Stromal cell of bone marrow (primary cell): ENCODE measurements around the gene CTTNBP2.
A peak's percentile ranks its signal among the peaks of the same experiment; 100 is the strongest.

Experiments
- DNase-seq: peaks from one replicate; pipeline ENCODE4 v3.0.0-alpha.2; 2012; ENCODE audit warnings: low read depth

CTTNBP2 gene, protein sequence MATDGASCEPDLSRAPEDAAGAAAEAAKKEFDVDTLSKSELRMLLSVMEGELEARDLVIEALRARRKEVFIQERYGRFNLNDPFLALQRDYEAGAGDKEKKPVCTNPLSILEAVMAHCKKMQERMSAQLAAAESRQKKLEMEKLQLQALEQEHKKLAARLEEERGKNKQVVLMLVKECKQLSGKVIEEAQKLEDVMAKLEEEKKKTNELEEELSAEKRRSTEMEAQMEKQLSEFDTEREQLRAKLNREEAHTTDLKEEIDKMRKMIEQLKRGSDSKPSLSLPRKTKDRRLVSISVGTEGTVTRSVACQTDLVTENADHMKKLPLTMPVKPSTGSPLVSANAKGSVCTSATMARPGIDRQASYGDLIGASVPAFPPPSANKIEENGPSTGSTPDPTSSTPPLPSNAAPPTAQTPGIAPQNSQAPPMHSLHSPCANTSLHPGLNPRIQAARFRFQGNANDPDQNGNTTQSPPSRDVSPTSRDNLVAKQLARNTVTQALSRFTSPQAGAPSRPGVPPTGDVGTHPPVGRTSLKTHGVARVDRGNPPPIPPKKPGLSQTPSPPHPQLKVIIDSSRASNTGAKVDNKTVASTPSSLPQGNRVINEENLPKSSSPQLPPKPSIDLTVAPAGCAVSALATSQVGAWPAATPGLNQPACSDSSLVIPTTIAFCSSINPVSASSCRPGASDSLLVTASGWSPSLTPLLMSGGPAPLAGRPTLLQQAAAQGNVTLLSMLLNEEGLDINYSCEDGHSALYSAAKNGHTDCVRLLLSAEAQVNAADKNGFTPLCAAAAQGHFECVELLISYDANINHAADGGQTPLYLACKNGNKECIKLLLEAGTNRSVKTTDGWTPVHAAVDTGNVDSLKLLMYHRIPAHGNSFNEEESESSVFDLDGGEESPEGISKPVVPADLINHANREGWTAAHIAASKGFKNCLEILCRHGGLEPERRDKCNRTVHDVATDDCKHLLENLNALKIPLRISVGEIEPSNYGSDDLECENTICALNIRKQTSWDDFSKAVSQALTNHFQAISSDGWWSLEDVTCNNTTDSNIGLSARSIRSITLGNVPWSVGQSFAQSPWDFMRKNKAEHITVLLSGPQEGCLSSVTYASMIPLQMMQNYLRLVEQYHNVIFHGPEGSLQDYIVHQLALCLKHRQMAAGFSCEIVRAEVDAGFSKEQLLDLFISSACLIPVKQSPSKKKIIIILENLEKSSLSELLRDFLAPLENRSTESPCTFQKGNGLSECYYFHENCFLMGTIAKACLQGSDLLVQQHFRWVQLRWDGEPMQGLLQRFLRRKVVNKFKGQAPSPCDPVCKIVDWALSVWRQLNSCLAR (N-terminal part only)

DNA sequence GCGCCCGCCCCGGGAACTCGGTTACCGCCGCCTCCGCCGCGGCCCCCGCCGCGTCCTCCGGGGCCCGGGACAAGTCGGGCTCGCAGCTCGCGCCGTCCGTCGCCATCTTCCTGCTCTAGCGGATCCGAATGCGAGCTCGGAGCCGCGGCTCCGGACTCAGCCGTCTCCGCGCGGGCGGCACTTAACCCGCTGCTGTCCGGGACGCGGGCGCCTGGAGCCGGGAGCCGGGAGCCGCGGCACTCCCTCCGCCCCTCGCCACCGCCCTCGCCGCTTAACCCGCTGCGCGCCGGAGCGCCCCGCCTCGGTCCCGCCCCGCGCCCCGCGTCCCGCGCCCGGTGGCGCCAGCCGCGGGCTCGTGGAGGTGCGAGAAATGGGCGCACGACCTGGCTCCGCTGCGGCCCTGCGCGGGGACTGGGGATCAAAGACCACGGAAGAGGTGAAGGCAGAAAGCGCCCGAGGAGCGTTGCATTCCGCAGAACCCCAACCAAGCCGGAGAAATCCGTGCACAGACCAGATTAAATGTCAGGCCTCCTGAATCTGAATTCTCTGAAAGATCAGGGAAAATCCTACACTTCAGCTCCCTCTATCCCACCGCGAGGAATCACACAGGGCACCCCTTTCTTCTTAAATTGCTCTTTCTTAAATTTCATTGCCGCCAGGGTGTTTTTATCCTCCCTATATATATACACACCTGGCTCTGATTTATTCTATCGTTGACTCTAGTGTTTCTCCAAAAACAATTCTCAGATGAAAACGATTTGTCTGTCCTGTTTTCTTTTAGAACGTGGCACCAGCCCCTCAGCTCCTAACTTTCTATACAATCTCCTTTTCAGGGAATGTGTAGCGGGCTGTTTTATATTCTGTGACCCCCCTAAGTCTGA, at the start of gene CTTNBP2:
Gene CTTNBP2 (minus strand): TSS at position 132 of the 881 bp plus-strand sequence. CDS start 26 bp downstream, at position 106.
- DNase-seq = peak; percentile 20

- DNase-seq = no peak
Observed at GRCh38 chr7:117916309-117916708, 43.1 kb upstream of the CTTNBP2 start.

DNA sequence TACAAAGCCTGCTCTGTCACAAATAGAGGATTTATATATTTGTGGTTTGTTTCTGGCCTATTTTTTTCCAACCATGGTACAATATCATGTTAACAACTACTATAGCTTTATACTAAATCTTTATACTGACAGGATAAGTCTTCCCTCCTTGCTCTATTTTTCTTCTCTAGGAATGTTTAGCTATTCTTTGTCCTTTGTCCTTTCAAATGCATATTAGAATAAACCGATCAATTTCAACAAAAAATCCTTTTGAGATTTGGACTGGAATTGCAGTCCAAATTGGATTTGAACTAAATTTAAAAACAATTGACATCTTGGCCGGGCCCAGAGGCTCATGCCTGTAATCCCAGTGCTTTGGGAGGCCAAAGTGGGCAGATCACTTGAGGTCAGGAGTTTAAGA, 39.2 kb upstream of the CTTNBP2 start:
- no peak for DNase-seq

GRCh38 chr7:117908031-117908795, 35.0 kb upstream of the CTTNBP2 start:
- DNase-seq = no peak

DNA sequence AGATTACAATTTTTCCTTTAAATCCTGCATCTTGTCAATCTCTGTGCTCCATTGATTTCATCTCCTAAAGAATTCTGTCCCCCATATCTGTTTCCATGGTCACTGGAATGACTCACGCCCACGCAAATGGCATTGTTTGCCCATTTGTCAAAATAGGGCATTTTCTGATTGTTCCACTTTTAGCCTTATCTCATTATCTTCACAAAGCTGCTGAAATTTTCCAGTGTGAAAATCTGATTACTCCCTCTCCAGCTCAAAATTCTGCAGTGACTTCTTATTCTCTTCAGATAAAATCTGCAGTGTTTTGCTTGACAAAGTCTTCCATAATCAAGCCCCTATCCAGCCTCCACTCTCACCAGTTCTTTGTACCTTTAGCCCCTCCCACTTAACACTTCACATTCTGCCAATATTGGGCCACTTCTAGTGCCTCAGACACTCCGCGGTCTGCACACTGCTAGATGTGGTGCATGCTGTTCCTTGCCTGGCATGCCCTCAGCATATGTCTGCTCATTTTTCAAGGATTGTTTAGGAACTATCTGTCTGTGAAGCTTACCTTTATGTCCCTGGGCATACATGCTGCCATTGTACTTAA, 33.9 kb upstream of the CTTNBP2 start:
- DNase-seq = no peak

GRCh38 chr7:117902314-117902889, 29.2 kb upstream of the CTTNBP2 start:
- no peak for DNase-seq

- DNase-seq = no peak
Observed at GRCh38 chr7:117901089-117901797, 28.0 kb upstream of the CTTNBP2 start.

DNA sequence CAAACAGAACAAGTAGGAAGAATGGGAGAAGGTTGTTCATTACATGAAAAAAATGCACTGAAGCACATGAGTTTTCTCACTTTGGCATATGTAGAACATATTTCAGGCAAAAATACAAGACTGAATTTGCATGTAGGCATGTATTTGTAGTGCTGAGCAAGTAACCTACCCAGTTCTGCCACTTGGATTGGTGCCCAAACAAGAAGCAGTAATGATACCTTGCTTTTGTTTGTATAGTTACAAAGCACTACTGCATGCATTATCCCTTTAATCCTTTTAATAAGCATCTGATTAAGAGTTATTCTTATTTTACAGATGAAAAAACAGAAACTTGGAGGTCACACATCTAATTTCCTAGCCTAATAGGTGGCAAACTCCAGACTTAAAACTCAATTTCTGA, 23.1 kb upstream of the CTTNBP2 start:
- DNase-seq = no peak

DNA sequence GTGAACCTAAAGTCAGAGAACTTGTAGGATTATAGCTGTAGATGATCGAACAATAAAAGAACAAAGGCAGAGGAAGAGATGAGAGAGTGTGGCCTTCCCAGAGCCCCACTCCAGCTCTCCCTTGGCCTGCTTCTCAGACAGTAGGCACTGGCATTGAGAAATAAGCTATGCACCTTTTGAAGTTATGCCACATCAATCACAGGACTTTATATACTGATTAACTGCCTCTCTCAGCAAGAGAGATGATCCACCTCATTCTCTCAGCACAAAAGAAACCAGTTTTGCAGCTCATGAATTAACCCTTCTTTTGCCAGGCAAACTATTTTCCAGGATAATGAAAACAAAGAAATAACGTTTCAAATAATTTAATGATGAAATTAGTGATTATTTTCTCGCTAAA, 22.0 kb upstream of the CTTNBP2 start:
- DNase-seq = no peak

DNA sequence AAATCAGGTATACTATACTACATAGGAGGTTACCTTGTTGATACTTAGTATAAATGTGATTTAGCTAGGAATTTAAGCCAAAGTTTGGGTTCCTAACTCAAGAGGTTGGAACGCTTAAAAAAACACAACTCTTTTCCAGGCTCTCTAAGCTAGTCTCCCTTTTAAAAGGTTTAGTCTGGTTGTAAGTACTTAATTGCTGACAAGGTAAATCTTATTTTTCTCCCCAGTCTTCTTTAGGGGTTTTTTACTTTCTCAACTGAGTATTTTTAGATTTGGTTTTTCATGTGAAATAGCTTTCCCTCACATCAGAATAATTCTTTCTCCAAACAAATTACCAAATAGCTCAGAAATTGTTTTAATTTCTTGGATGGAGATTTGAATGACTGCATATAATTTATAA, 20.8 kb upstream of the CTTNBP2 start:
- DNase-seq = no peak

DNA sequence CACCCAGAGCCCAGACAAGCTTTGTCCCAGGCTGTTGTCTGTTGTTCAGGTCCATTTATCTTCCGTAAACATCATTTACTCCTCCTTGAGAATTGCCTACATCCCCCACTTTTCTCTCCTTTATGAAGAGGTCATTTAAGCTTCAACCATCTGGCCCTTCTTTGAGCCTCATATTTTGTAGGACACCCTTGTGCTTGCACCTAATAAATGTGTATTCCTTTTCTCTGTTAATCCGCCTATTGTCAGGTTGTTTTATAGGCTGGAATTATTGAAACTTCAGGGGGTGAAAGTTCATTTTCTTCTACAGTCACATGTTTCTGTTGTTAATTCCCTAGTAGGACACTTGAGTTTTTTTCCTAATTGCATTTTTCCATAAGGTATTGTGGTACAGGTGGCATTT, 19.6 kb upstream of the CTTNBP2 start:
- DNase-seq = no peak

GRCh38 chr7:117889611-117890010, 16.4 kb upstream of the CTTNBP2 start:
- DNase-seq = no peak

DNA sequence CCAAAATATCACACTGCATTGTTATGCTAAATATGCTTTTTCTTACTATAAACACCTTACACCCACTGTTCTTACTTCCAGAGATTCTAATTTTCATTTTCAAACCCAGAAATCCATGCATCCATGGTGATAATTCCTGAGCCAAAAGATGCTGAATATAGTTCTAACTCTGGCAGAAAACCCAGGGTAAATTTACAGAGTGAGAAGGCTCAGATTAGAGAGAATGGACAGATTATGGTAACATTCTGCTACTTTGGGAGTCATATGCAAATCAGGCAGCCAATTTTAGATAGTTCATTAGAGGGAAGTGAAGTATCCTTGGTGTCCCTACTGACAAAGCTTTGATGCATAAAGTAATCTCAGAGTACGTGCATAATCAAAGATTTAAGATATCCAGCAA, 15.4 kb upstream of the CTTNBP2 start:
- DNase-seq = no peak

GRCh38 chr7:117882594-117882993, 9.4 kb upstream of the CTTNBP2 start:
- DNase-seq = no peak

GRCh38 chr7:117876761-117877160, 3.5 kb upstream of the CTTNBP2 start:
- no peak for DNase-seq

DNA sequence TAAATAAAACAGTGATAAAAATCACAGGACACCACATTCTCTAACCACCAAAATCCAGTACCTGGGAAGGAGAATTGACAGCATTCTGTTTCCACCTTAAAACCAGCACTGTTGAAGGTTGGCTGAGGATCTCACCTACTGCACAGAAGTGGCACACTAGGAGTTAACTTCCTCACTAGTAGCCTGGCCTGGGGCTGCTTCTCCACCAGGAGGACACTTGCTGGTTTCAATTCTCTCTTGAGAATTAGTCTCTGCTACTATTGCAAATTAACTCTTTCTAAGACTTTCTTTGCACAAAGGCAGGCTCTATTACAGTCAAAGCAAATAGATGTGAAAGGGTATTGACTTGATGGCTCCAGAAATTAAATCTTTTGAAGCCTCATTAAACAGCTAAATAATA, 2.3 kb upstream of the CTTNBP2 start:
- no peak for DNase-seq

GRCh38 chr7:117874191-117874700, 1.0 kb upstream of the CTTNBP2 start:
- no peak for DNase-seq

GRCh38 chr7:117872561-117873309, 506 bp downstream of the CTTNBP2 start:
- DNase-seq = no peak
